Tongue (tissue), 2 donors: ENCODE data around the gene REC8. TPM values are rescaled to one million over a fixed set of nuclear protein-coding genes. Genes with fewer than 3 reads are reported as not detected.

Source experiments
- DNase-seq: peaks from one replicate; pipeline ENCODE4 v3.0.0-alpha.2; 2015
- total RNA-seq: library from RNA; depleted of rRNA; stranded (reverse); fragments of >200 nt; gene quantifications from one replicate; pipeline ENCODE4 v1.2.3, GENCODE V29; 2014

REC8 gene
- 8.6 TPM for total RNA-seq

- peak; percentile 95 for DNase-seq
Measured at GRCh38 chr14:24171422-24172260, at the start of gene REC8. REC8 (plus strand) TSS chr14:24172080; CDS start chr14:24172553, 473 bp downstream.

GRCh38 chr14:24122416-24122815 lies 49.5 kb upstream of the REC8 start:
- DNase-seq: no peak

- DNase-seq: no peak
Measured at GRCh38 chr14:24122898-24123297, 49.0 kb upstream of the REC8 start.

- no peak for DNase-seq
Measured at GRCh38 chr14:24123424-24124417, 48.2 kb upstream of the REC8 start.

GRCh38 chr14:24126939-24127338 lies 44.9 kb upstream of the REC8 start:
- no peak for DNase-seq

- DNase-seq: no peak
Measured at GRCh38 chr14:24127673-24128072, 44.2 kb upstream of the REC8 start.

- DNase-seq: no peak
Measured at GRCh38 chr14:24129410-24129998, 42.4 kb upstream of the REC8 start.

- DNase-seq: no peak
Measured at GRCh38 chr14:24130380-24130716, 41.5 kb upstream of the REC8 start, which contains the start of gene FITM1. FITM1 (plus strand) TSS chr14:24130659; CDS start chr14:24131564, 905 bp downstream.

GRCh38 chr14:24130717-24131548 lies 40.9 kb upstream of the REC8 start:
- peak; percentile 94 for DNase-seq

- peak; percentile 35 for DNase-seq
Measured at GRCh38 chr14:24131549-24131966, 40.3 kb upstream of the REC8 start.

GRCh38 chr14:24132061-24132685 lies 39.7 kb upstream of the REC8 start:
- DNase-seq: no peak

GRCh38 chr14:24132976-24133375 lies 38.9 kb upstream of the REC8 start:
- no peak for DNase-seq

GRCh38 chr14:24133735-24134134 lies 38.1 kb upstream of the REC8 start:
- no peak for DNase-seq

- DNase-seq: no peak
Measured at GRCh38 chr14:24135584-24135833, 36.4 kb upstream of the REC8 start.

- peak; percentile 96 for DNase-seq
Measured at GRCh38 chr14:24135834-24136683, 35.8 kb upstream of the REC8 start, which contains the start of gene PSME1. PSME1 (plus strand) TSS chr14:24136194; CDS start chr14:24136263, 69 bp downstream.

GRCh38 chr14:24136684-24137528 lies 35.0 kb upstream of the REC8 start:
- no peak for DNase-seq

- DNase-seq: no peak
Measured at GRCh38 chr14:24137529-24138395, 34.1 kb upstream of the REC8 start.
